Measurements from ENCODE around the gene AP2S1. TPM values are rescaled to one million over a fixed set of nuclear protein-coding genes. Genes with fewer than 3 reads are reported as not detected.
"Not testable (repeated sequence)": the region's sequence is repeated elsewhere in the genome, so short reads cannot be mapped to it uniquely, and the experiment has no call there.

Gene AP2S1
- polyA plus RNA-seq, 4 donors: 83.5 to 112 (median 100) TPM

GRCh38 chr19:46809534-46810272 is 40.9 kb downstream of the AP2S1 start:
- DNase-seq (ENCODE audit: low read depth in 4 of 4, low spot score in 2 of 4): no peak

GRCh38 chr19:46806656-46807055 is 44.0 kb downstream of the AP2S1 start:
- DNase-seq (ENCODE audit: low read depth in 4 of 4, low spot score in 2 of 4): no peak

- DNase-seq (ENCODE audit: low read depth in 4 of 4, low spot score in 2 of 4): not testable (repeated sequence)
These were observed 46.2 kb downstream of the AP2S1 start for GRCh38 chr19:46804432-46804831.

- DNase-seq (ENCODE audit: low read depth in 4 of 4, low spot score in 2 of 4): no peak
These were observed 47.1 kb downstream of the AP2S1 start for GRCh38 chr19:46803555-46803954.

GRCh38 chr19:46802152-46802551 is 48.5 kb downstream of the AP2S1 start:
- DNase-seq (ENCODE audit: low read depth in 4 of 4, low spot score in 2 of 4): no peak

- DNase-seq (ENCODE audit: low read depth in 4 of 4, low spot score in 2 of 4): no peak
These were observed 51.9 kb downstream of the AP2S1 start for GRCh38 chr19:46798713-46799112.

- DNase-seq (ENCODE audit: low read depth in 4 of 4, low spot score in 2 of 4): no peak
These were observed 52.8 kb downstream of the AP2S1 start for GRCh38 chr19:46797881-46798280.

- no peak for DNase-seq (ENCODE audit: low read depth in 4 of 4, low spot score in 2 of 4)
These were observed 58.7 kb downstream of the AP2S1 start for GRCh38 chr19:46791944-46792343.

GRCh38 chr19:46789371-46789770 is 61.3 kb downstream of the AP2S1 start:
- no peak for DNase-seq (ENCODE audit: low read depth in 4 of 4, low spot score in 2 of 4)

- no peak for DNase-seq (ENCODE audit: low read depth in 4 of 4, low spot score in 2 of 4)
These were observed 61.7 kb downstream of the AP2S1 start for GRCh38 chr19:46788968-46789338.

- peak in 3 of 4 donors; percentile 53 to 90 (median 86) for DNase-seq (ENCODE audit: low read depth in 4 of 4, low spot score in 2 of 4)
These were observed 62.2 kb downstream of the AP2S1 start, which contains the start of gene SLC1A5 for GRCh38 chr19:46788262-46788967. Gene SLC1A5, minus strand, starts transcription at chr19:46788594. Its CDS starts 629 bp downstream, at chr19:46787965.

Other genes with a start within 250 kb of the AP2S1 start
- 100 to 1,000 TPM; 405 to 493 (median 431) TPM for gene CALM3, start 249.5 kb downstream of the AP2S1 start, polyA plus RNA-seq (ENCODE audit: insufficient read length in 4 of 4)
- 1 to 10 TPM; 2.1 to 3.1 (median 2.5) TPM for gene PTGIR, start 225.8 kb downstream of the AP2S1 start, polyA plus RNA-seq (ENCODE audit: insufficient read length in 4 of 4)
- 1 to 10 TPM; 1.2 to 7.7 (median 4.1) TPM for gene GNG8, start 214.6 kb downstream of the AP2S1 start, polyA plus RNA-seq (ENCODE audit: insufficient read length in 4 of 4)
- gene DACT3, start 189.7 kb downstream of the AP2S1 start, polyA plus RNA-seq (ENCODE audit: insufficient read length in 4 of 4): 10 to 100 TPM; 24.0 to 33.8 (median 30.0) TPM
- gene PRKD2, start 133.7 kb downstream of the AP2S1 start, polyA plus RNA-seq (ENCODE audit: insufficient read length in 4 of 4): 10 to 100 TPM; 31.1 to 53.7 (median 41.1) TPM
- gene FKRP, start 104.8 kb downstream of the AP2S1 start, polyA plus RNA-seq (ENCODE audit: insufficient read length in 4 of 4): 10 to 100 TPM; 15.7 to 29.3 (median 26.4) TPM
- gene STRN4, start 104.4 kb downstream of the AP2S1 start, polyA plus RNA-seq (ENCODE audit: insufficient read length in 4 of 4): 100 to 1,000 TPM in 1 of 4 donors, 10 to 100 TPM in 3; 74.9 to 113 (median 91.5) TPM
- 10 to 100 TPM; 39.3 to 47.1 (median 43.0) TPM for gene SLC1A5, start 62.3 kb downstream of the AP2S1 start, polyA plus RNA-seq (ENCODE audit: insufficient read length in 4 of 4)
- 10 to 100 TPM; 46.3 to 55.2 (median 48.6) TPM for gene ARHGAP35, start 10.2 kb upstream of the AP2S1 start, polyA plus RNA-seq (ENCODE audit: insufficient read length in 4 of 4)
- 1 to 10 TPM; 1.3 to 3.6 (median 2.2) TPM for gene NPAS1, start 169.0 kb upstream of the AP2S1 start, polyA plus RNA-seq (ENCODE audit: insufficient read length in 4 of 4)
- 10 to 100 TPM in 2 of 4 donors, 1 to 10 TPM in 2; 7.7 to 20.1 (median 12.0) TPM for gene TMEM160, start 197.8 kb upstream of the AP2S1 start, polyA plus RNA-seq (ENCODE audit: insufficient read length in 4 of 4)